WTC11 (cell line): ENCODE data around the gene ICA1L.

Experiments
- GABPB1 ChIP-seq: sonication (generic); formaldehyde crosslinking; IDR thresholded peaks from 2 replicates; pipeline ENCODE4 v1.8.1; 2023; ENCODE audit warnings: mild to moderate bottlenecking, missing genetic modification reagents
- NR1H2 ChIP-seq: sonication (generic); formaldehyde crosslinking; IDR thresholded peaks from 2 replicates; pipeline ENCODE4 v1.9.0; 2021; ENCODE audit warnings: mild to moderate bottlenecking, moderate library complexity, missing genetic modification reagents
- NR3C1 ChIP-seq: sonication (generic); formaldehyde crosslinking; conservative IDR thresholded peaks from 2 replicates; pipeline ENCODE4 v1.8.1; 2023; ENCODE audit warnings: low read depth, mild to moderate bottlenecking, missing genetic modification reagents
- OVOL2 ChIP-seq: fragments of 250-450 bp; sonication (Bioruptor Pico); IDR thresholded peaks from 2 replicates; pipeline ENCODE4 v1.9.0; 2021; ENCODE audit warnings: mild to moderate bottlenecking, borderline replicate concordance
- ZNF121 ChIP-seq: sonication (generic); formaldehyde crosslinking; IDR thresholded peaks from 2 replicates; pipeline ENCODE4 v1.8.0; 2023; ENCODE audit warnings: missing genetic modification reagents
- TF ChIP-seq, protein P1 (sequence below): sonication (generic); formaldehyde crosslinking; IDR thresholded peaks from 2 replicates; pipeline ENCODE4 v1.8.0; 2022; ENCODE audit warnings: mild to moderate bottlenecking, missing genetic modification reagents
- TF ChIP-seq, protein P2 (sequence below): fragments of 250-450 bp; sonication (Bioruptor Pico); IDR thresholded peaks from 2 replicates; pipeline ENCODE4 v1.9.0; 2021; ENCODE audit warnings: mild to moderate bottlenecking
- TF ChIP-seq, protein P3 (sequence below): fragments of 200-600 bp; IDR thresholded peaks from 2 replicates; pipeline ENCODE4 v1.8.0; 2022; ENCODE audit warnings: antibody characterized with exemption
- TF ChIP-seq, protein P4 (sequence below): sonication (generic); formaldehyde crosslinking; IDR thresholded peaks from 2 replicates; pipeline ENCODE4 v1.8.0; 2023; ENCODE audit warnings: mild to moderate bottlenecking, missing genetic modification reagents
- TF ChIP-seq, protein P5 (sequence below): sonication (generic); formaldehyde crosslinking; IDR thresholded peaks from 2 replicates; pipeline ENCODE4 v1.8.1; 2023; ENCODE audit warnings: mild to moderate bottlenecking, missing genetic modification reagents, moderate library complexity
- TF ChIP-seq, protein P6 (sequence below): sonication (generic); formaldehyde crosslinking; IDR thresholded peaks from 2 replicates; pipeline ENCODE4 v1.8.1; 2023; ENCODE audit warnings: mild to moderate bottlenecking, missing genetic modification reagents, borderline replicate concordance

DNA sequence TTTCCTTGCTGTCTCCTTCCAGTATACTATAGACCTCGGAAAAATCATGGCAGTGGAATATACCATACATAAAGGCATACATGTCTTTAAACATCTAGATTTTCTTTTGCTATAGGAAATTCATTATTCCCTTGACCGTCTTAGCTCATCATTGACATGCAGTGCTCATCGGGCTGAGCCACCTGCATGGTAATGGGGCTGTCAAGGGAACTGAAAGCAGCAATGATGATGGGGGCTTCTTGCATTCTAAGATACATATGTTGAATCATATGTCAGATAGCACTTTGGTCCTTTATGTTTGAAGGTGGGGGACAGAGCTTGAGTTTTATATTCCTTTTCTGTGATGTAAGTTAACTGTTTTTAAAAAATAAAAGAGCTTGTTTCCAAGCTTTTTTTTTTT is 106.6 kb downstream of the ICA1L start:
- TF ChIP-seq, protein P1, sequence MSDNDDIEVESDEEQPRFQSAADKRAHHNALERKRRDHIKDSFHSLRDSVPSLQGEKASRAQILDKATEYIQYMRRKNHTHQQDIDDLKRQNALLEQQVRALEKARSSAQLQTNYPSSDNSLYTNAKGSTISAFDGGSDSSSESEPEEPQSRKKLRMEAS (CRISPR knock-in tag), result no peak
- TF ChIP-seq, protein P2, sequence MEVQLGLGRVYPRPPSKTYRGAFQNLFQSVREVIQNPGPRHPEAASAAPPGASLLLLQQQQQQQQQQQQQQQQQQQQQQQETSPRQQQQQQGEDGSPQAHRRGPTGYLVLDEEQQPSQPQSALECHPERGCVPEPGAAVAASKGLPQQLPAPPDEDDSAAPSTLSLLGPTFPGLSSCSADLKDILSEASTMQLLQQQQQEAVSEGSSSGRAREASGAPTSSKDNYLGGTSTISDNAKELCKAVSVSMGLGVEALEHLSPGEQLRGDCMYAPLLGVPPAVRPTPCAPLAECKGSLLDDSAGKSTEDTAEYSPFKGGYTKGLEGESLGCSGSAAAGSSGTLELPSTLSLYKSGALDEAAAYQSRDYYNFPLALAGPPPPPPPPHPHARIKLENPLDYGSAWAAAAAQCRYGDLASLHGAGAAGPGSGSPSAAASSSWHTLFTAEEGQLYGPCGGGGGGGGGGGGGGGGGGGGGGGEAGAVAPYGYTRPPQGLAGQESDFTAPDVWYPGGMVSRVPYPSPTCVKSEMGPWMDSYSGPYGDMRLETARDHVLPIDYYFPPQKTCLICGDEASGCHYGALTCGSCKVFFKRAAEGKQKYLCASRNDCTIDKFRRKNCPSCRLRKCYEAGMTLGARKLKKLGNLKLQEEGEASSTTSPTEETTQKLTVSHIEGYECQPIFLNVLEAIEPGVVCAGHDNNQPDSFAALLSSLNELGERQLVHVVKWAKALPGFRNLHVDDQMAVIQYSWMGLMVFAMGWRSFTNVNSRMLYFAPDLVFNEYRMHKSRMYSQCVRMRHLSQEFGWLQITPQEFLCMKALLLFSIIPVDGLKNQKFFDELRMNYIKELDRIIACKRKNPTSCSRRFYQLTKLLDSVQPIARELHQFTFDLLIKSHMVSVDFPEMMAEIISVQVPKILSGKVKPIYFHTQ (CRISPR knock-in tag), result no peak
- TF ChIP-seq NR3C1 (no peak), NR1H2 (CRISPR knock-in tag) (no peak), GABPB1 (CRISPR knock-in tag) (no peak), OVOL2 (CRISPR knock-in tag) (no peak), ZNF121 (CRISPR knock-in tag) (no peak)
- TF ChIP-seq, protein P3, sequence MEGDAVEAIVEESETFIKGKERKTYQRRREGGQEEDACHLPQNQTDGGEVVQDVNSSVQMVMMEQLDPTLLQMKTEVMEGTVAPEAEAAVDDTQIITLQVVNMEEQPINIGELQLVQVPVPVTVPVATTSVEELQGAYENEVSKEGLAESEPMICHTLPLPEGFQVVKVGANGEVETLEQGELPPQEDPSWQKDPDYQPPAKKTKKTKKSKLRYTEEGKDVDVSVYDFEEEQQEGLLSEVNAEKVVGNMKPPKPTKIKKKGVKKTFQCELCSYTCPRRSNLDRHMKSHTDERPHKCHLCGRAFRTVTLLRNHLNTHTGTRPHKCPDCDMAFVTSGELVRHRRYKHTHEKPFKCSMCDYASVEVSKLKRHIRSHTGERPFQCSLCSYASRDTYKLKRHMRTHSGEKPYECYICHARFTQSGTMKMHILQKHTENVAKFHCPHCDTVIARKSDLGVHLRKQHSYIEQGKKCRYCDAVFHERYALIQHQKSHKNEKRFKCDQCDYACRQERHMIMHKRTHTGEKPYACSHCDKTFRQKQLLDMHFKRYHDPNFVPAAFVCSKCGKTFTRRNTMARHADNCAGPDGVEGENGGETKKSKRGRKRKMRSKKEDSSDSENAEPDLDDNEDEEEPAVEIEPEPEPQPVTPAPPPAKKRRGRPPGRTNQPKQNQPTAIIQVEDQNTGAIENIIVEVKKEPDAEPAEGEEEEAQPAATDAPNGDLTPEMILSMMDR, result no peak
- TF ChIP-seq, protein P4, sequence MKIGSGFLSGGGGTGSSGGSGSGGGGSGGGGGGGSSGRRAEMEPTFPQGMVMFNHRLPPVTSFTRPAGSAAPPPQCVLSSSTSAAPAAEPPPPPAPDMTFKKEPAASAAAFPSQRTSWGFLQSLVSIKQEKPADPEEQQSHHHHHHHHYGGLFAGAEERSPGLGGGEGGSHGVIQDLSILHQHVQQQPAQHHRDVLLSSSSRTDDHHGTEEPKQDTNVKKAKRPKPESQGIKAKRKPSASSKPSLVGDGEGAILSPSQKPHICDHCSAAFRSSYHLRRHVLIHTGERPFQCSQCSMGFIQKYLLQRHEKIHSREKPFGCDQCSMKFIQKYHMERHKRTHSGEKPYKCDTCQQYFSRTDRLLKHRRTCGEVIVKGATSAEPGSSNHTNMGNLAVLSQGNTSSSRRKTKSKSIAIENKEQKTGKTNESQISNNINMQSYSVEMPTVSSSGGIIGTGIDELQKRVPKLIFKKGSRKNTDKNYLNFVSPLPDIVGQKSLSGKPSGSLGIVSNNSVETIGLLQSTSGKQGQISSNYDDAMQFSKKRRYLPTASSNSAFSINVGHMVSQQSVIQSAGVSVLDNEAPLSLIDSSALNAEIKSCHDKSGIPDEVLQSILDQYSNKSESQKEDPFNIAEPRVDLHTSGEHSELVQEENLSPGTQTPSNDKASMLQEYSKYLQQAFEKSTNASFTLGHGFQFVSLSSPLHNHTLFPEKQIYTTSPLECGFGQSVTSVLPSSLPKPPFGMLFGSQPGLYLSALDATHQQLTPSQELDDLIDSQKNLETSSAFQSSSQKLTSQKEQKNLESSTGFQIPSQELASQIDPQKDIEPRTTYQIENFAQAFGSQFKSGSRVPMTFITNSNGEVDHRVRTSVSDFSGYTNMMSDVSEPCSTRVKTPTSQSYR (CRISPR knock-in tag), result no peak
- TF ChIP-seq, protein P5, sequence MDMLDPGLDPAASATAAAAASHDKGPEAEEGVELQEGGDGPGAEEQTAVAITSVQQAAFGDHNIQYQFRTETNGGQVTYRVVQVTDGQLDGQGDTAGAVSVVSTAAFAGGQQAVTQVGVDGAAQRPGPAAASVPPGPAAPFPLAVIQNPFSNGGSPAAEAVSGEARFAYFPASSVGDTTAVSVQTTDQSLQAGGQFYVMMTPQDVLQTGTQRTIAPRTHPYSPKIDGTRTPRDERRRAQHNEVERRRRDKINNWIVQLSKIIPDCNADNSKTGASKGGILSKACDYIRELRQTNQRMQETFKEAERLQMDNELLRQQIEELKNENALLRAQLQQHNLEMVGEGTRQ (CRISPR knock-in tag), result no peak
- TF ChIP-seq, protein P6, sequence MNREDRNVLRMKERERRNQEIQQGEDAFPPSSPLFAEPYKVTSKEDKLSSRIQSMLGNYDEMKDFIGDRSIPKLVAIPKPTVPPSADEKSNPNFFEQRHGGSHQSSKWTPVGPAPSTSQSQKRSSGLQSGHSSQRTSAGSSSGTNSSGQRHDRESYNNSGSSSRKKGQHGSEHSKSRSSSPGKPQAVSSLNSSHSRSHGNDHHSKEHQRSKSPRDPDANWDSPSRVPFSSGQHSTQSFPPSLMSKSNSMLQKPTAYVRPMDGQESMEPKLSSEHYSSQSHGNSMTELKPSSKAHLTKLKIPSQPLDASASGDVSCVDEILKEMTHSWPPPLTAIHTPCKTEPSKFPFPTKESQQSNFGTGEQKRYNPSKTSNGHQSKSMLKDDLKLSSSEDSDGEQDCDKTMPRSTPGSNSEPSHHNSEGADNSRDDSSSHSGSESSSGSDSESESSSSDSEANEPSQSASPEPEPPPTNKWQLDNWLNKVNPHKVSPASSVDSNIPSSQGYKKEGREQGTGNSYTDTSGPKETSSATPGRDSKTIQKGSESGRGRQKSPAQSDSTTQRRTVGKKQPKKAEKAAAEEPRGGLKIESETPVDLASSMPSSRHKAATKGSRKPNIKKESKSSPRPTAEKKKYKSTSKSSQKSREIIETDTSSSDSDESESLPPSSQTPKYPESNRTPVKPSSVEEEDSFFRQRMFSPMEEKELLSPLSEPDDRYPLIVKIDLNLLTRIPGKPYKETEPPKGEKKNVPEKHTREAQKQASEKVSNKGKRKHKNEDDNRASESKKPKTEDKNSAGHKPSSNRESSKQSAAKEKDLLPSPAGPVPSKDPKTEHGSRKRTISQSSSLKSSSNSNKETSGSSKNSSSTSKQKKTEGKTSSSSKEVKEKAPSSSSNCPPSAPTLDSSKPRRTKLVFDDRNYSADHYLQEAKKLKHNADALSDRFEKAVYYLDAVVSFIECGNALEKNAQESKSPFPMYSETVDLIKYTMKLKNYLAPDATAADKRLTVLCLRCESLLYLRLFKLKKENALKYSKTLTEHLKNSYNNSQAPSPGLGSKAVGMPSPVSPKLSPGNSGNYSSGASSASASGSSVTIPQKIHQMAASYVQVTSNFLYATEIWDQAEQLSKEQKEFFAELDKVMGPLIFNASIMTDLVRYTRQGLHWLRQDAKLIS (CRISPR knock-in tag), result no peak
